Activated CD8-positive, alpha-beta memory T cell treated with anti-CD3 and anti-CD28 coated beads, Interleukin-2, amount 50 U/mL, for 1 hour (primary cell): ENCODE data around the gene RPA3.

Experiments
- DNase-seq: peaks from one replicate; pipeline ENCODE4 v3.0.0-alpha.2; 2020; ENCODE audit errors: extremely low read depth

The RPA3 gene

GRCh38 chr7:7732621-7733281, 14.3 kb upstream of the RPA3 start:
- no peak for DNase-seq

- no peak for DNase-seq
These were observed 13.3 kb upstream of the RPA3 start for GRCh38 chr7:7731732-7732131.

- DNase-seq = no peak
These were observed 2.6 kb upstream of the RPA3 start for GRCh38 chr7:7720750-7721621.

- DNase-seq = no peak
These were observed 1.8 kb upstream of the RPA3 start for GRCh38 chr7:7720193-7720592.

GRCh38 chr7:7719236-7719635, 829 bp upstream of the RPA3 start:
- DNase-seq = peak; percentile 1

- DNase-seq = no peak
These were observed 4.7 kb downstream of the RPA3 start for GRCh38 chr7:7713730-7714129.

GRCh38 chr7:7710469-7710868, 7.9 kb downstream of the RPA3 start:
- no peak for DNase-seq

- no peak for DNase-seq
These were observed 9.1 kb downstream of the RPA3 start for GRCh38 chr7:7709291-7709690.

- DNase-seq = no peak
These were observed 10.6 kb downstream of the RPA3 start for GRCh38 chr7:7707806-7708205.

GRCh38 chr7:7707246-7707645, 11.2 kb downstream of the RPA3 start:
- no peak for DNase-seq

- DNase-seq = no peak
These were observed 11.7 kb downstream of the RPA3 start for GRCh38 chr7:7706556-7707172.

GRCh38 chr7:7706101-7706511, 12.3 kb downstream of the RPA3 start:
- DNase-seq = no peak

GRCh38 chr7:7705318-7705717, 13.1 kb downstream of the RPA3 start:
- DNase-seq = no peak

GRCh38 chr7:7704867-7705266, 13.5 kb downstream of the RPA3 start:
- no peak for DNase-seq

GRCh38 chr7:7703427-7703826, 15.0 kb downstream of the RPA3 start:
- DNase-seq = no peak

GRCh38 chr7:7702826-7703225, 15.6 kb downstream of the RPA3 start:
- no peak for DNase-seq

GRCh38 chr7:7701527-7701926, 16.9 kb downstream of the RPA3 start:
- no peak for DNase-seq

- no peak for DNase-seq
These were observed 18.4 kb downstream of the RPA3 start for GRCh38 chr7:7699970-7700369.

- no peak for DNase-seq
These were observed 19.0 kb downstream of the RPA3 start for GRCh38 chr7:7699380-7699779.

GRCh38 chr7:7698930-7699329, 19.5 kb downstream of the RPA3 start:
- no peak for DNase-seq

- DNase-seq = no peak
These were observed 21.8 kb downstream of the RPA3 start for GRCh38 chr7:7696458-7697119.

- no peak for DNase-seq
These were observed 23.1 kb downstream of the RPA3 start for GRCh38 chr7:7695111-7695817.
